GM18951 (cell line): Measurements from ENCODE around the gene LST1.
A peak's percentile ranks its signal among the peaks of the same experiment; 100 is the strongest.

Experiments
- POLR2A ChIP-seq: IDR thresholded peaks from 4 replicates; pipeline ENCODE4 v1.6.1; 2011; ENCODE audit warnings: mild to moderate bottlenecking; ENCODE audit not compliant: insufficient read length, insufficient read depth; ENCODE audit errors: extremely low read depth
- in situ Hi-C: fragments of 300-500 bp; cut with MboI; formaldehyde crosslinking; loops from one replicate; pipeline ENCODE4 v1.12.0; 2022; ENCODE audit warnings: low sequenced_read_pairs, mixed read lengths, inconsistent platforms; ENCODE audit not compliant: unreplicated experiment

The LST1 gene

GRCh38 chr6:31624070-31624469, 38.0 kb downstream of the LST1 start:
- in situ Hi-C loops = no loop called here
- no peak for TF ChIP-seq POLR2A

DNA sequence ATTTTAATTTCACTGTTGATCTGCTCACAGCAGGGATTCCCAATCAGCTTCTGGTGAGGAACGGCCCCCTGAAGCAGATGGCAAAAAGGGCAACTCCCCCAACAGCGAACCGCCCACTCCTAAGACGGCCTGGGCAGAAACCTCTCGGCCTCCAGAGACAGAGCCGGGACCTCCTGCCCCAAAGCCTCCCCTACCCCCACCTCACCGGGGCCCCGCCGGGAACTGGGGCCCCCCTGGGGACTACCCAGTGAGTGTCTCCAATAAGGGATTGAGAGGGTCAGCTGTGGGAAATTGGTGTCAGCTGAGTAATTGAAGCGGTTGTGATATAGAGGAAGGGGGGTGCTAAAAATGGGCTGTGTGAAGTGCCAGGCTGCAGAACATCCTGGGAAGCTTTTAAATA, 40.9 kb downstream of the LST1 start:
- TF ChIP-seq POLR2A = no peak
- in situ Hi-C loops = no loop called here

GRCh38 chr6:31627690-31628287, 41.7 kb downstream of the LST1 start:
- TF ChIP-seq POLR2A = no peak
- in situ Hi-C loops = no loop called here

- in situ Hi-C loops = no loop called here
- no peak for TF ChIP-seq POLR2A
Observed at GRCh38 chr6:31629014-31629413, 42.9 kb downstream of the LST1 start.

GRCh38 chr6:31630177-31630934, 44.3 kb downstream of the LST1 start:
- peak; percentile 21 for TF ChIP-seq POLR2A
- in situ Hi-C loops = no loop called here

DNA sequence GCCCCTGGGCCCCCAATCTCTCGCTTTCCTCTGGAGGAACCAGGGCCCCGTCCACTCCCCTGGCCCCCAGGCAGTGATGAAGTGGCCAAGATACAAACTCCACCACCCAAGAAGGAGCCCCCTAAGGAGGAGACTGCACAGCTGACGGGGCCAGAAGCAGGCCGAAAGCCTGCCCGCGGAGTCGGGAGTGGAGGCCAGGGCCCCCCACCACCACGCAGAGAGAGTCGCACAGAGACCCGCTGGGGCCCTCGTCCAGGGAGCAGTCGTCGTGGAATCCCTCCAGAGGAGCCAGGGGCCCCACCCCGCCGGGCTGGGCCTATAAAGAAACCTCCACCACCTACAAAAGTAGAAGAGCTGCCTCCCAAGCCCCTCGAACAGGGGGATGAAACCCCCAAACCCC, 45.1 kb downstream of the LST1 start:
- no peak for TF ChIP-seq POLR2A
- in situ Hi-C loops = no loop called here

- in situ Hi-C loops = no loop called here
- no peak for TF ChIP-seq POLR2A
Observed at GRCh38 chr6:31631681-31632278, 45.7 kb downstream of the LST1 start.

DNA sequence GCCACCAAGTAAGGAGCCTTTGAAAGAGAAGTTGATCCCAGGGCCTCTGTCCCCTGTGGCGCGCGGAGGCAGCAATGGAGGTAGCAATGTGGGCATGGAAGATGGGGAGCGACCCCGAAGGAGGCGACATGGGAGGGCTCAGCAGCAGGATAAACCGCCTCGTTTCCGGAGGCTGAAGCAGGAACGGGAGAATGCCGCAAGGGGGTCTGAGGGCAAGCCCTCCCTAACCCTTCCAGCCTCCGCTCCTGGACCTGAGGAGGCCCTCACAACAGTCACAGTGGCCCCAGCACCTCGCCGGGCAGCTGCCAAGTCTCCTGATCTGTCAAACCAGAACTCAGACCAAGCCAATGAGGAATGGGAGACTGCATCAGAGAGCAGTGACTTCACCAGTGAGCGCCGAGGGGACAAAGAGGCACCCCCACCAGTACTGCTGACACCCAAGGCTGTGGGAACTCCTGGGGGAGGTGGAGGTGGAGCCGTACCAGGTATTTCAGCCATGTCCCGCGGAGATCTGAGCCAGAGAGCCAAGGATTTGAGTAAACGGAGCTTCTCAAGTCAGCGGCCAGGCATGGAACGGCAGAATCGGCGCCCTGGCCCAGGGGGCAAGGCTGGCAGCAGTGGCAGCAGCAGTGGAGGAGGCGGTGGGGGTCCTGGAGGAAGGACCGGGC, 46.3 kb downstream of the LST1 start:
- TF ChIP-seq POLR2A = peak; percentile 27
- in situ Hi-C loops = no loop called here

GRCh38 chr6:31633447-31633846, 47.4 kb downstream of the LST1 start:
- in situ Hi-C loops = no loop called here

DNA sequence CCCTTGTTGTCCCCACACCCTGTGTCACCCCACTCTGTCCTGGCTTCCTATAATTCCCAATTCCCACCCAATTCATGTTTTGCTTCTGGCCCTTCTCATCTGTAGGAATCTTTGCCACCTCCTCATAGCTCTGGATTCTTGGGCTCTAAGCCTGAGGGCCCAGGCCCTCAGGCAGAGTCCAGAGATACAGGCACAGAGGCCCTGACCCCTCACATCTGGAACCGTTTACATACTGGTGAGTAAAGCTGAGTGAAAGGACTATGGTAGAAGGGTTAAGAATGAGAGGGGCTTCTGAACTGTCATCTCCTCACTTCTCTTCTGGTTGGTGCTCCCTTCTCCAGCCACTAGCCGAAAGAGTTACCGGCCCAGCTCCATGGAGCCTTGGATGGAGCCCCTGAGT, 48.1 kb downstream of the LST1 start:
- in situ Hi-C loops = no loop called here
- no peak for TF ChIP-seq POLR2A

More at GRCh38 chr6:31633447-31633846, 47.4 kb downstream of the LST1 start:
- no peak for TF ChIP-seq POLR2A

DNA sequence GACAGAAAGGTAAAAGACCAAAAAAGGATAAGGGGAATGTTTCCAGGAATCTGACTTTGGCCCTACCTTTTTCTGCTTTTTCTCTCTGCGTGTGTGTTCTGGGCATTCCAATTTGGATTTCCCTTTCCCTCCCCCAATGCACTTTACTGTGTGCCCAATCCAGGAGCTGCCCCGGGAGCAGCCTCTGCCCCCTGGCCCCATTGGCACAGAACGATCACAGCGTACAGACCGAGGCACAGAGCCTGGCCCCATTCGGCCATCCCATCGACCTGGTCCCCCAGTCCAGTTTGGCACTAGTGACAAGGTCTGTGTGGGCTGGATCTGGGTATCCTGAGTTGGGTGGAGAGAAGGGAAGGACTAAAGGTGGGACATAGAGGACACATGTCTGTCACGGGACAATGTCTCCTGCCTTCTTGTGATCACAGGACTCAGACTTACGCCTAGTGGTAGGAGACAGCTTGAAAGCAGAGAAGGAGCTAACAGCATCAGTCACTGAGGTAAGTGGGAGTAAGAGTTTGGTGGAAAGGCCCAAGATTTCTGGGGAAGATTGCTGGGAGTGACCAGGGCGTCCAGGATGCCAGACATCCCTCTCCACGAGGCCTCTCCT, 49.0 kb downstream of the LST1 start:
- in situ Hi-C loops = no loop called here
- TF ChIP-seq POLR2A = no peak

DNA sequence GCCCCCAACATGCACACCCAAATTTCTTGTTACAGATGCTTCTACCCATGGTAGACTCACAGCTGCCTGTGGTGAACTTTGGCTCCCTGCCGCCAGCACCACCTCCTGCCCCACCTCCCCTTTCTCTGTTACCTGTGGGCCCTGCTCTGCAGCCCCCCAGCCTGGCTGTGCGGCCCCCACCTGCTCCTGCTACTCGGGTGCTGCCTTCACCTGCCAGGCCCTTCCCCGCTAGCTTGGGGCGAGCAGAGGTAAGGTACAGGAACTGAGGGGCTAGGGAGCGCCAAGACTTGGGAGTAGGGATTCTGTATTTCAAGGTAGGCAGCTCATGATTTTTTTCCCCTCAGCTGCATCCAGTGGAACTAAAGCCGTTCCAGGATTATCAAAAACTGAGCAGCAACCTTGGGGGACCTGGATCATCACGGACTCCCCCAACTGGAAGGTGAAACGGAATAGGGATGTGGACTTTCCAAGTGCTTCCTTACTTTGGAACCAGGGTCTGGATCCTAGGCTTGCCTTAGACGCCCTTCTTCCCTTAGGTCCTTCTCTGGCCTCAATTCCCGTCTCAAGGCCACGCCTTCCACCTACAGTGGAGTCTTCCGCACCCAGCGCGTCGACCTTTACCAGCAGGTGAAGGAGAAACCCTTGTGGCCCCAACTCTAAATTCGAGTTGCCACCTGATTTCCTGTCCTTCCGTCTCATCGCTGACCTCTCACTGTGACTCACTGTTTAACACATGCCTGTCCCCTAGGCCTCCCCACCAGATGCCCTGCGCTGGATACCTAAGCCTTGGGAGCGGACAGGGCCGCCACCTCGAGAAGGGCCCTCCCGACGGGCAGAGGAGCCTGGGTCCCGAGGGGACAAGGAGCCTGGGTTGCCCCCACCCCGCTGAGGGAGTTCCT, 50.9 kb downstream of the LST1 start:
- in situ Hi-C loops = no loop called here
- no peak for TF ChIP-seq POLR2A
